NK-92 (cell line): ENCODE data around the gene C4orf33.
"Not testable (repeated sequence)": the region's sequence is repeated elsewhere in the genome, so short reads cannot be mapped to it uniquely, and the experiment has no call there.

Experiments
- DNase-seq: peaks from one replicate; lab custom pipeline; 2025; ENCODE audit not compliant: unreplicated experiment; lab: John Stamatoyannopoulos, UW

C4orf33 gene

GRCh38 chr4:129126614-129127013 is 30.7 kb downstream of the C4orf33 start:
- DNase-seq: not testable (repeated sequence)

GRCh38 chr4:129129143-129129542 is 33.2 kb downstream of the C4orf33 start:
- no peak for DNase-seq

- no peak for DNase-seq
Measured at GRCh38 chr4:129131343-129131742, 35.4 kb downstream of the C4orf33 start.

GRCh38 chr4:129136433-129136832 is 40.5 kb downstream of the C4orf33 start:
- DNase-seq: no peak

- DNase-seq: no peak
Measured at GRCh38 chr4:129138810-129139496, 43.0 kb downstream of the C4orf33 start.

- DNase-seq: no peak
Measured at GRCh38 chr4:129140521-129140920, 44.6 kb downstream of the C4orf33 start.

GRCh38 chr4:129143359-129143758 is 47.4 kb downstream of the C4orf33 start:
- no peak for DNase-seq

GRCh38 chr4:129144755-129145206 is 48.8 kb downstream of the C4orf33 start:
- no peak for DNase-seq

GRCh38 chr4:129145222-129145730 is 49.3 kb downstream of the C4orf33 start:
- no peak for DNase-seq

- DNase-seq: no peak
Measured at GRCh38 chr4:129146639-129147038, 50.7 kb downstream of the C4orf33 start.

- no peak for DNase-seq
Measured at GRCh38 chr4:129148892-129149291, 52.9 kb downstream of the C4orf33 start.

GRCh38 chr4:129149906-129150305 is 54.0 kb downstream of the C4orf33 start:
- no peak for DNase-seq

- DNase-seq: no peak
Measured at GRCh38 chr4:129152350-129152749, 56.4 kb downstream of the C4orf33 start.

GRCh38 chr4:129153700-129154099 is 57.7 kb downstream of the C4orf33 start:
- DNase-seq: no peak

GRCh38 chr4:129162450-129162849 is 66.5 kb downstream of the C4orf33 start:
- DNase-seq: no peak

- DNase-seq: no peak
Measured at GRCh38 chr4:129163427-129163826, 67.5 kb downstream of the C4orf33 start.

- DNase-seq: no peak
Measured at GRCh38 chr4:129164243-129164642, 68.3 kb downstream of the C4orf33 start.
